GM19023 (cell line): Measurements from ENCODE around the gene CALN1.

Experiments used
- ATAC-seq: cut with Tn5 transposase; IDR thresholded peaks from one replicate; pipeline ENCODE4 v1.9.1; 2021; ENCODE audit warnings: mild to moderate bottlenecking, moderate library complexity; ENCODE audit not compliant: unreplicated experiment

Gene CALN1

DNA sequence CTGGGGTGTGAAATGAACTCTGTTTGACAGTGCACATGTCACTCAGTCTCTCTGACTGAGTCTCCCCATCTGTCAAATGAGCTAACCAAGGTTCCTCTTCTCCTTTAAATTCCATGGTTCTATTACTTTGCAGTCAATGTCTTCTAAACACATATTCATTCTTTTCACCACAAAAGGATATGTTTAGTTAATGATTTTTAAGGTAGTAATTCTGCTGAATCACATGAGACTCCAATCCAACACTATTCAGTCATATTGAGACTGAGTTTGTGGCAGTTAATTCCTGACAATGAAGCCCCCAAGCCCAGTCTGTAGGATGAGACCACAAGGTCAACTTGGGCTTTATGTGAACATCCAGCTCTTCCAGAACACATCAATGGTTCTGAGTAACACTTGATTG is 85.3 kb downstream of the CALN1 start:
- ATAC-seq = no peak

DNA sequence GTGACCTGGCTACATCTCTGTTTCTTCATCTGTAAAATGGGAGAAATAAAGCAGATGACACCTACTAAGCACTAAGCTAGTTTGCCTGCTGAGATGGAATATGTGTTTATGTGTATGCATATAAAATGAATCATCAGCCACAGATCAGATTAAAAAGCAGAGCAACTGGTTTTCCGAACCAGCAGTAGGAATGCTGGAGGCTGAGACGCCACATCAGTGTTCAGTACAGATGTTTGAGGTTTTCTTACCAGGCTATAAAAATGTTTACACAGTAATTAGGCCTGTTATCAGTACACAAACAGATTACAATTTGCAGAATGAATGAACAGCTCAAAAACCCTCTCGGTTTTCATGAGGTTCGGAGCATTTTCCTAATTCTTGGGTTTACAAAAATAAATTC is 85.8 kb downstream of the CALN1 start:
- ATAC-seq = no peak

DNA sequence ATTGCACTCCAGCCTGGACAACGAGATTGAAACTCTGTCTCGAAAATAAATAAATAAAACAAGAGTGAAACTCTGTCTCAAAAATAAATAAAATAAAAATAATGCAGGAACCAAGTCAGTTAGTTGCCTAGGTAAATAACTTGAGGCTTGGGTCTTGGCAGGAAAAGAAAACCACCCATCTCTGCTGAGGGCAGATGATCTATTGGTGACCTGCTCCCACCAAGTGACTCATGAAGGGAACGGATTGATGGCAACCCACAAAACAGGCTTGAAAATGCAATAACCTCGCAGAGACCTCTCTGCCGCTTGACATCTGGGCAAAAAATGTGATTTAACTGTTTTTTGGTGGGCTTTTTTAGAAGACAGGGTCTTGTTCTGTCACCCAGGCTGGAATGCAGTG is 86.6 kb downstream of the CALN1 start:
- ATAC-seq = no peak

DNA sequence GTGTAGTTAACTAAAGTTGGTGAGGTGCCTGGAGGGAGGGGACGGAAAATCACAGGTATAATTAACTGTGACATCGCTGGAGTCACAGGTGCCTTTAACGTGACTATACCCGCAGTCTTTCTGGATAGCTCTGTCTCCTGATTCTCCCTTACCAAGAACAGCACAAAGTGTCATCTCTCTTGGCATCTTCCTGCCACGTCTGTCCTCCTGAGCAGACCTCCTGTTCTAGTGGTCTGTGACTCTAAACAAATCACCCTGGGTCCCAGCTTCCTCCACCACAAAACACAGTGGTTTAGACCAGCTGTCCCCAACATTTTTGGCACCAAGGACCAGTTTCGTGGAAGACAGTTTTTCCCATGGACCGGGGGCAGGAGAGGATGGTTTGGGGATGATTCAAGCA is 90.5 kb downstream of the CALN1 start:
- no peak for ATAC-seq

DNA sequence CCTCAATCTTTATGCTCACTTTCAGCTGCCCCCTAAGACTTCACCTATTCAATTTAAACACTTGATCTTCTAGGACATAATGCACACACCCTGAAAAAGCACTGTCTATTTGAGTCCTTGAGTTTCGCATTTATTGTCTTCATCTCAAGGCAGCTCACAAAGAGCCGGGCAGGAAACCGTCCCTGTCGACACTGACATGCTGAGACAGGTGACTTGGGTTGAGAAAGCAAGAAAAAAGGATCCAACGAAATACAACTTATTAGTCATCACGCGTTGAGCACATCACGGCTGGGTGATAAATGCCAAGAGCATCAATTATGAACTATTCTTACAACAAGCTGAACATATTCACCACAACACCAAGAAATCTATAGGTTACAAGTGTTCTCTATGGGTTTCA is 91.1 kb downstream of the CALN1 start:
- no peak for ATAC-seq

DNA sequence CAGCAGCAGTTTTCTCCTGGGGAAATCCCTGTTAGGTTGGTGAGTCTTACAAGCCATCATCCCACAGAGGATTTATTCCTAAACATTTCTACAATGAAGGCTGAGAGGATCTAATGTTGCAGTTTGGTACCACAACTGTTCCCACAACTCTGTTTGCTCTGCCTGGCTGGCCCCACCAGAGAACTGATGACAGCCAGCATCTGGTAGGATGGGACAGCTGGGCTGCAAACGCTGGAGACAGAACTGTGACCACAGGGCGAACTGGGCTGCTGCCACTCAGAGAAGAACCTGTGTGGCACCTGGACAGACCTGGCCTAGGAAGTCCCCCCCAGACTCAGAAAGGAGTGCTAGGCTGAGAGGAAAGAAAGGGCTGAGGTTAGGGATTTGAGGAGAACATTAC is 94.8 kb downstream of the CALN1 start:
- ATAC-seq = no peak

DNA sequence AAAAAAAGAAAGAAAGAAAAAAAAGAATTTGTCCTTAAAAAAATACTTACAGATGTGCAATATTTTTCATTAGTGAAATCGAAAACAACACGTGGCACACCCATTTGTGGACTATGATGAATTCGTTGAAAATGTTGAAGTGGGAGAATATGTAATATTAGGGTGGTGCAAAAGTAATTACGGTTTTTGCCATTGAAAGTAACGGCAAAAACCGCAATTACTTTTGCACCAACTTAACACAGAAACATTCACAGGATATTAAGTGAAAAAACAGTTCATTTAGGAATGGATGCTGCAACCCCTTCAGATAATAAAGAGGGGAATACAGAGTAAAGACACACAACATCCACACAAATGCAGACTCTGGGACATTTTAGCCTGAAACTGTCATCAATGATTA is 96.0 kb downstream of the CALN1 start:
- no peak for ATAC-seq

DNA sequence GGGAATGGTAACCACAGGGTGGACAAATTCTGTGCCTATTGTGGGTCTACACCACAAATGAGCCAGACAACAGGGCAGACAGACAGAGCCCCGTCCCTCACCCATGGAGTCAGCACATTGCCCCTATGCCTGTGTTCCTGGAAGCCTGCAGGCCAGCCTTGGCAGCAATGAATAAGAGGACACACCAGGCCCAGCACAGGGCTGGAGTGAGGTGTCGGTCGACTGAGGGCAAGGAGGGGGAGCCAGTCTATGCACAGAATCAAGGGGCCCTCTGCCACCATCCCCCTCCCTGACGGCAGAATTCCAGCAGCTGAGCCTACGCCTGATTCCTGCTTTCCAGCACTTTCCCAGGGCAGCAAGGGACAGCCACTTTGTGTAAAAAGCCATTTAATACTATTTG is 98.2 kb downstream of the CALN1 start:
- ATAC-seq = no peak

DNA sequence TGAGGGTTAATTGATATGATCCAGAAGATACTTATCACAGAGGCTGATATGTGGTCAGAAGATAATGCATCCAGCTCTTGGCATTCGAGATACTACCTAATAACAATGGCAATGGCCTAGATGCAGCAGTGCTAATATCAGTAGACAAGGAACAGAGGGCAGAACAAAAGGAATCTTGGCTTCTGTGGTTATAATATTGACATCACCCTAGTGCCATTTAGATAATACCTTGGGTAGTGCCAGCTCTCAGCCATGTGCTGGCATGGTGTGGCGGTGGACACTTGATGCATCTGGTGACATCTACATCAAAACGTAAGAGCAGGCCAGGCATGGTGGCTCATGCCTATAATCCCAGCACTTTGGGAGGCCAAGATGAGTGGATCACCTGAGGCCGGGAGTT is 101.8 kb downstream of the CALN1 start:
- ATAC-seq = no peak

DNA sequence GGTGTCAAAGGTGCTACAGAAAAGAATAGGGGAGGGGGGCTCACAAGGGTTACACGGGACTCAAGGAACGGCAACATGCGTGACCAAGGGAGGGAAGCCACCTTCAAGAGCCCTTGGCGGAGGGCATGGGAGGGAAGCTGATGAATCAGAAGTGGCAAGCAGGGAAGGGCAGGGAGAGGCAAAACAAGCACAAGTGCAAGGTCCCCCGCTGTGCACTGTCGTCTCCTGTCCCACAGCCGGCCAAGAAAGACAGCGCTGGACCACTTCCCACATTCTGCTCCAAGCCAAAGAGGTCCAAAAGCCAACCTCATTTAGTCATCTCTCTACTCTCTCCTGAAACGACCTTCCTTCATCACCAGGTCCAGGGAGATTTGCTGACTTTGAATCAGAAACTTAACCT is 102.7 kb downstream of the CALN1 start:
- ATAC-seq = no peak

DNA sequence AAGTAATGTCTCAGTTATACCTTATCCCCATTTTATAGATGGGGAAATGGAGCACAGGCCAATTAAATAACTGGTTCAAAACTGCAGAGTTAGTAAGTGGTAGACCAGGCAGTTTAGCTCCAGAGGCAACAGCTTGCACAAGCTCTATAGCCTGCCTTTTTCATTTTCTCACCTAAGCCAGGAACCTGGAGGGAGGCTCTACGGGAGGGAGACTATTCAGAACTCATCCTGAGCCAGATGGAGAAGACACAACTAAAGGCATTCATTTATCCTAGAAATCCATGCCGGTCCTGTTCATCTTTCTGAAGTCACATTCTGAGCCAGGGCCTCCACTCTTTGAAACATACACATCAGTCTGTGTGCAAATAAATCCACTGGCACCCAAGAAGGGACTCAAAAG is 103.2 kb downstream of the CALN1 start:
- ATAC-seq = no peak

DNA sequence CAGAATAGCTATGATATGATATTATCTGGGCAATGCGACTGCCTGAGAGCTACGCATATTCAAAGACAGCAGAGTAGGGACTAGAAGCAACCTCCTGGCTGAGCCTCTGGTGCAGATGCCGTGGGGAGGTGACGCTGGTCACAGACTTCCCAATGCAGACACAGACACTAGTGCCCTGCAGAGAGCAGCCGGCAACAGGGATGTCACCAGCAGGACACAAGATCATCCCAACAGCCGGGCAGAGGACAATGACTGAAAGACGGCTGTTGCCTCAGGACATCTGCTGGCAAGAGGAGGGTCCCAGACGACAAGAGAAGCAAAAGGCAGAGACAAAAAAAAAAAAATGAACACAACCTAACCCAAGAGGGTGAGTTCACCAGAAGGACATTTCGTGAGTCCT is 104.6 kb downstream of the CALN1 start:
- no peak for ATAC-seq

DNA sequence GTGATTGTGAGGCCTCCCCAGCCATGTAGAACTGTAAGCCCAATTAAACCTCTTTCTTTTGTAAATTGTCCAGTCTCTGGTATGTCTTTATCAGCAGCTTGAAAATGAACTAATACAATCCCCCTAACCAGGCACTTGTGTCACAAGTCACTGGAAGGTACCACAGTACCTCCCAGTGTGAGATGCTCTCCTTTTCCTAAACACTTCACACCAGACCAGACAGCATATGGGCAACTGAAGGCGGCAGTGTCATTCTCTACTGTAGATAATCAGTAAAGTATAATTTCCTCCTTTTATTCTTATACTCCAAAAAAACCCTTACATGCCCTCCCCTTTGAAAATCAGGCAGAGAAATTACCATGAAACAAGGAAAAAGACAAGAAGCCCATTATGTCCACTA is 113.2 kb downstream of the CALN1 start:
- ATAC-seq = no peak

DNA sequence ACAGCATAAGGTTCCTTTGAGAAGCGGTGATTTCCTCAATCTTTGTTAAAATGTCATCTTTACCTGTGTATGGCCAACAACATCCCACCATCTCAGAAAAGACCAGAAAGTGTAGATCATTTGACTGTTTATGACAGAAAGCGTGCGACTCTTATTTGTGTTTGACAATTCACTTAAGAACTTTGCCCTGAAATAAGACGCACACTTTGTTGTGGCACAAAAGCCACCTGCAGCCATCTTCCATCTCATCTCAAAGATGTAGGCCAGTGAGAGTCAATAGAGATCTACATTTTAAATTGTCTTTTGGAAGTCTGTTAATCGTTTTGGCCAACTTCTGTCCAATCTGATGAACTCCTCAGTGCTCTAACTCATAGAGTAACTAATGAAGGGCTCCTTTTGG is 114.0 kb downstream of the CALN1 start:
- no peak for ATAC-seq

DNA sequence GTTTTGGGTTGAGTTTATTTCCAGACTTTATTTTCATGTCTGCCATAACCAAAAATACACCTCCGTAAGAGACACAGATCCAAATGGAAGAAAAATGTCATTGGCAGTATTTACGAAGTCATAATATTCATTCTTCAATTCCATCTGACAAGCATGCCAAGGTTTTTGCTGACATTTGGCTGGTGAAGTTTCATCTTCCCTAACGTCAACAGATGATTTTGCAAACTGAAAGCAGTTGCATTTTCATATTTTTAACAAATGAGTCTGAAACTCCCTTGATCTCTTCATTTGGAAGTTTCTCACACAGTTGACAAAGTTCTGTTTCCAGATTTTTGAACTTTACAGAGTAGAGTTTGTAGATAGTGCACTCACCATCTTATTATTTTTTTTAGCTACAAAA is 114.5 kb downstream of the CALN1 start:
- no peak for ATAC-seq

DNA sequence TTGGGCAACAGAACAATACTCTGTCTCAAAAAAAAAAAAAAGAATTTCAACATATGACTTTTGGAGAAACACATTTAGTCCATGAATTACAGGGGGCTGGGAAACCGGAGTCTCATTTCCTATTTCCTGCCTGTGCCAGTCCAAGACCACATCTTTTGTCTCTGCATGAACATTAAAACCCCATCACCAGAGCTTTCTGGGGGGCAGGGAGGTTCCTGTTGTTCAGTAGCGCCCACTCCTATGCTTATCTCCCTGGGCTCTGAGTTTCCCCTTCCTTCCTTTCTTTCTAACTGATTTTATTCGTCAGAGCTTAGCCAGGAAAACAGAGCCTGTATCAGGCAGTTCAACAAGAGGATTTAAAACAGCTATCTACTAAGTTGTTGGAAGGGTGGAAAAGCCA is 119.3 kb downstream of the CALN1 start:
- no peak for ATAC-seq

DNA sequence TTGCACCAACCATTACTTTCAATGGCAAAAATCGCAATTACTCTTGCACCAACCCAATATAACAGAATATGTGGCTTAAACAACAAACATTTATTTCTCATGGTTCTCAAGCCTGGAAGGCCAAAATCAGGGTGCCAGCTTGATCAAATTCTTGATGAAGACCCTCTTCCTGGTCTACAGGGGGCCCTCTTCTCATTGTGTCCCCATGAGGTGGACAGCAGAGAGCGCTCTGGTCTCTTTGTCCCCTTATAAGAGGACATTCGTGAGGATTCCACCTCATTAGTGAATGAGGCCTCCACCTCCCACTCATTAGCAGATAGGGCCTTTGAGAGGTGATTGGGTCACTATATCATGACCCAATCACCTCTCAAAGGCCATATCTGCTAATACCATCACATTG is 120.0 kb downstream of the CALN1 start:
- ATAC-seq = no peak

DNA sequence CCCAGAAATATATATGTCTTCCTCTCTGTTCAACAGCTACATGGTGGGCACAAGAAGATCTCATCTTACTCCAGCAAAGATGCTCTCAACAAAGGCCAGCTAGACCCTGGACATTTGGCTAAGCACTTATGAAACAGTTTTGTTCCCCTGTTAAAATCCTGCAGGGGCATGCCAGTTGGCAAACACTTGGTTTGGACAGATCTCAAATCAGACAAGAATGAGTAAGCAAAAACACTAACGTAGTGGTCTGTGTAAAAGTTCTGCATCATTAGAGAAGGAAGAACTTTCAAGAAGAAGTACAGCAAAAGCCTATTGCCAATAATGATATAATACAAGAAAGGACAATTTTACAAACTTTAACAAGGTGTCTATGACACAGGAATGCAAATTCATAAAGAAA is 125.6 kb downstream of the CALN1 start:
- no peak for ATAC-seq

DNA sequence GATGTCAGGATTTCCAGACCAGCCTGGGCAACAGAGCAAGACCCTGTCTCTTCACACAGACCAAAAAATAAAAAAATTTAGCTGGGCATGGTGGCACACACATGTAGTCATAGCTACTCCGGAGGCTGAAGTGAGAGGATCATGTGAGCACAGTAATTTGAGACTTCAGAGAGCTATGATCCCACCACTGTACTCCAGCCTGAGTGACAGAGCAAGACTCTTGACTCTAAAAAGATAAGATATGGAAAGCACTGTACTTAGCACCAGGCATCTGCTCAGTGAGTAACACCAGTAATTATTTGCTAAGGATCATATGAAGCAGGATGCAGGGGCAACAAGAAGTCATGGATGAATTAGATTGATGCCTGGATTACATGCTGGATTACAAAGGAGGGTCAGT is 128.8 kb downstream of the CALN1 start:
- no peak for ATAC-seq

DNA sequence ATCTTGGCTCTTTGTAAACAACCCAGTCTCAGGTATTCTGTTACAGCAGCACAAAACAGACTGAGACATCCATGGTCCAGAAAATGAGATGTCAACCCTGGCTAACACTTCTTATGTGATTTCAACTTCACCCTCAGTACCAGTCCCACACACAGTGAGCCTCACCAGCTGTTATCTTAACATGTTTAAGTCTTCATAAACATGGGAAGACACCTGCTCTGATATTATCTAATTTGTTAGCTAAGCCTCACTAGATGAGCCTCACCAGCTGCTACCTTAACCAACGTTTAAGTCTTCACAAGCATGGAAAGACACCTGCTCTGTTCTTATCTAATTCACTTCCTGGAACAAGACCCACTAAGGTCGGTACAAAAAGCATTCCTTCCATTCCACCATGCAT is 130.8 kb downstream of the CALN1 start:
- no peak for ATAC-seq

DNA sequence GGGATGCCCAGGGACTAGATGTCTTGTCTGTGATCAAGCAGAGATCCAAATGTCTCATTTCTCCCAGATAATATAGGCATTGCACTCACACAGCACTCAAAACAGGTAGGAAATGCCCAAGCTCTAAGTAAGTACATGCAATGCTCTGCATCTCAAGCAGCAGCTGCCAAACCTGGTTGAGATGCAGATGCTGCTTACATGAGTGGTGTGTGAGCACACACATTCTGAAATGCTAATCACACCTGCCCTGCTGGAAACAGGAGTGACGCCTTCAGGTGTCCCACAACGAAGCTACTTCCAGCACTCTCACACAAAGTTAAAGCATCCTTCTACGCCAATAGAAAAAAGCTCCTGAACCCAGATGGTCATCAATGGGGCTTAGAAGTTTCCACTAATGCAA is 132.9 kb downstream of the CALN1 start:
- ATAC-seq = no peak

DNA sequence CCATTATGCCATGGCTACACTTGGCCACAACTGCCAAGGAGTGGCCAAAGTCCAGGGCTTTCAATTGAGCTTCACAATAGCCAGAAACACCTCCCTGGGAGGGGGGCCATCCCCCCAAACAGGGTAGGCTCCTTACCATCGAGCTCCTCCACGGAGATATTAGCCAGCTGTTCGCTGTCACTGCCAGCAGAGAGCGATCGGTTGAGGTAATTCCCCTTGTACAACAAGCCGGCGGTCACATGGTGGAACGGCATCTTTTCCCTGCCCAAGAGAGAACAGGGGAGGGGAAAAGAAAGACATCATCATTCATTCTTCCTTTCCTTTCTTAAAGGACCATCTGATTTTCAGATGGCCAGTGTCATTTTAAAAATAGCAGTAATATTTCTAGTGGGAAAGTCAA is 133.6 kb downstream of the CALN1 start:
- ATAC-seq = no peak

DNA sequence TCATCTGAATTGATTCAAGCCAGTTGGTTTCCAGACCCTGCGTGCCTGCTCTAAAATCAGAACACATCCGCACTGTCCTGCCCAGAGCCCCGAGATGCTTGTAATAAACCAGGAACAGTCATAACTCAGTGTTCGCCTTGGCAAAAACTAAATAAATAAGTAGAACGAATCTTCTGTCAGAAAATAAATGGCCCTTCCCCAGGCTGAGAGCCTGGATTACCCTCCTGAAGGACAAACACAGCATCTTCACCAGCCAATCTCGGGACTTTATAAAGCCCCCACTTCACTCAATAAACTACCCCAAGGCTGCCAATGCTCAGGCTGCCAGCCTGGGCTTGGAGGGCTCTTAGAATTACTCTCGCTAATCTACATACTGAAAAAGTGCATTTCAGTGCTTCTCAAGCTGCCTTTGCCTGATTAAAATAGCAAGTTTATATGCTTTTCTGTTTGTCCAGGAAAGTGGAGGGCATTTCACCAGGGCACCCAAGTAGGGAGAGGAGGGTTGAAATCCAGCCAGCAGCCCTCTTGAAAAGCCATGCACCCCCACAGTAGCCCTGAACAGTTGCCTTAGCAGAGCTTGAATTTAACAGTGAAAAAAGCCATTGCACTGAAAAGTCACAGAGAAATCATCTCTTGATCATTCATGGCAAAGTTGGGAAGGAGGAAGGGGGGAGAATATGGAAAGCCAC is 136.6 kb downstream of the CALN1 start:
- ATAC-seq = no peak

DNA sequence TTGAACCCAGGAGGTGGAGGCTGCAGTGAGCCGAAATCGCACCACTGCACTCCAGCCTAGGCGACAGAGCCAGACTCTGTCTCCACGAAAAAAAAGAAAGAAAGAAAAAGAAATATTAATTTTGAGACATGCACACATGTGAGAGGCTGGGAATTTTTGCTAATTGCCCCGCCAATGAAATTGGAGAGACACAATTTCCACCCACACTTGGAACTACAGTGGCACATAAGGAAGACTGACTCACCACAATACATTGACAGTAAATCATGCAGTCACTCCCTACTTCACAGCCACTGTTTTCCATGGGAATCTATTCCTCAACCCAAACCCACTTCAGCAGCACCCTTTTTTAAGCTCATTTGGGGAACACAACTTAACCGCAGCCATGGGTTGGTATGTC is 139.7 kb downstream of the CALN1 start:
- ATAC-seq = no peak
